Activated CD4-positive, alpha-beta T cell treated with anti-CD3 and anti-CD28 coated beads, Interleukin-2, amount 10 ng/mL, durations not matched to agents 7 days and 5 days (primary cell): ENCODE measurements around the gene GPR55. TPM values are rescaled to one million over a fixed set of nuclear protein-coding genes. Genes with fewer than 3 reads are reported as not detected.
"Not testable (repeated sequence)": the region's sequence is repeated elsewhere in the genome, so short reads cannot be mapped to it uniquely, and the experiment has no call there.

ENCODE experiments used
- CTCF ChIA-PET: fragments of 350-600 bp; sonication (Branson Sonifier 250); formaldehyde crosslinking; loops from one replicate; lab custom pipeline; 2021; ENCODE audit warnings: antibody characterized with exemption; lab: Charles Lee
- POLR2A ChIA-PET: fragments of 350-600 bp; sonication (Branson Sonifier 250); formaldehyde crosslinking; loops from one replicate; lab custom pipeline; 2021; ENCODE audit warnings: antibody characterized with exemption; lab: Charles Lee
- DNase-seq: peaks from one replicate; pipeline ENCODE4 v3.0.0-alpha.2; 2020
- H3K27ac Mint-ChIP-seq: one replicate; pipeline ENCODE4 v1.8.0; 2021; ENCODE audit warnings: mild to moderate bottlenecking, moderate library complexity, mixed read lengths
- H3K27me3 Mint-ChIP-seq: one replicate; pipeline ENCODE4 v1.8.0; 2021; ENCODE audit warnings: mixed read lengths
- H3K36me3 Mint-ChIP-seq: one replicate; pipeline ENCODE4 v1.8.0; 2021; ENCODE audit warnings: low read depth, mixed read lengths
- H3K4me1 Mint-ChIP-seq: one replicate; pipeline ENCODE4 v1.8.0; 2021; ENCODE audit warnings: mixed read lengths
- H3K4me3 Mint-ChIP-seq: one replicate; pipeline ENCODE4 v1.8.0; 2021; ENCODE audit warnings: mild to moderate bottlenecking, moderate library complexity, mixed read lengths
- H3K9me3 Mint-ChIP-seq: one replicate; pipeline ENCODE4 v1.8.0; 2021; ENCODE audit warnings: mixed read lengths
- total RNA-seq, 2 experiments: library from RNA; stranded (reverse); gene quantifications; one replicate each; pipeline ENCODE4 v1.2.3, GENCODE V29; 2021

GPR55 gene
- total RNA-seq, 2 experiments from 2014 or later, result 9.2 to 9.4 TPM

DNA sequence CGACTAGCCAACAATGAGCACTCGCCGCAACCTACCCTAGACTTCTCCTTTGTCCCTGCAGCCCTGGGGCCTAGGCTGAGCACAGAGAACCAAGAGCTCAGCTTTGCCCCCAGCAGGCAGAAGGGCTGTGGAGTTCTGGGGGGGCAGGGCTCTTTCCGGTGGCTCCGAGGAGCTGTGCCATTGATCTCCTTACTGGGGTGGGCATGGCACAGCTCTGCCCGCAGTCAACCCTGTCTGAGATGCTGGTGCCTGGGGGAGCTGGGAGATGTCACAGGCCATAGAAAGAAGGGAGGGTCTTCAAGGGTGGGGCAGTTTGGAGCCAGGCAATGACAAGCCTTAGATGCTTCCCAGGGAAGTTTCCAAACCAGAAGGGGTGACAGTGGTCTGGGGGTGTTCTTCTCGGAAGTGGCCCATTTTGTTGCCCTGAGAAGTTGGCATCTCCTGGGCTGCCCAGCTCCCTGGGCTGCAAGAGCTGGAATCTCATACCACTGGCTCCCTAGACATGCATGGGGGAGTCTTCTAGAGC lies 14.1 kb upstream of the GPR55 start:
- CTCF ChIA-PET, result interaction anchor here (1.2 to 2.3 kb wide), 4 partner anchors 10 to 53 kb away, joined by 3 to 7 read pairs (median 4); no protein-coding TSS in a partner anchor
- Mint-ChIP-seq H3K4me3 (no peak overlapping the region), H3K4me1 (peaks cover 11% of the 10 kb centered on the region), H3K36me3 (peaks cover 5% of the 10 kb centered on the region), H3K27me3 (peaks cover 2% of the 10 kb centered on the region), H3K9me3 (peaks cover 15% of the 10 kb centered on the region), H3K27ac (no peak overlapping the region)
- no peak for DNase-seq
- POLR2A ChIA-PET, result no interaction called here

DNA sequence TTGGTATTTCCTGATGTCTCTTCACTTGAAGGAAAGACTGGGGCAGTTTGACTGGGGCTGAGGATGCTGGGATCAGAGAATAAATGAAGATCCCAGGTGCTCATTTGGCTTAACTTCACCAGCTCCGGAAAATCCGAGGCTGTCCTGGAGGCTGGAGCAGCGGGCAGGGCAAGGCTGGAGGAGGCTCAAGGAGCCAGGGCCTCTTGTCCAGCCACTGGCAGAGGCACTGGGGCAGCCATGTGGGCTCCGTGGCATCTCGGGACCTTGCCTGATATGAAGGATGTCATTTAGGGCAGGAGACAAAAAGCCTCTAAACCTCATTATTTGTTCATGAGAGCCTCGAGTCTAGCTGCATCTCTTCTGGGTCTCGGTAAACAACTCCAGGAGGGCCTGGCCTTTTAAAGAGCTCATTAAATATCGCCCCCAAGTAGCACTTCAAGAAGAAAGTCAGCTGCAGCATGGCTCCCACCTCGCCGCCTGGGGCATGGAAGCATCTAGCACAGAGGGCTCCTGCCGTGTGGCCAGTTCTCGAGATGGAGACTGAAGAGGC lies 13.5 kb upstream of the GPR55 start:
- no peak for DNase-seq
- H3K4me1 Mint-ChIP-seq, result peaks cover 7% of the 10 kb centered on the region
- peaks cover 15% of the 10 kb centered on the region for H3K9me3 Mint-ChIP-seq
- peaks cover 2% of the 10 kb centered on the region for H3K27me3 Mint-ChIP-seq
- H3K36me3 Mint-ChIP-seq, result peaks cover 5% of the 10 kb centered on the region
- CTCF ChIA-PET, result interaction anchor here (1.2 to 2.3 kb wide), 3 partner anchors 11 to 49 kb away, joined by 3 to 7 read pairs (median 5); no protein-coding TSS in a partner anchor
- POLR2A ChIA-PET, result no interaction called here
- no peak overlapping the region for H3K27ac Mint-ChIP-seq
- H3K4me3 Mint-ChIP-seq, result no peak overlapping the region

DNA sequence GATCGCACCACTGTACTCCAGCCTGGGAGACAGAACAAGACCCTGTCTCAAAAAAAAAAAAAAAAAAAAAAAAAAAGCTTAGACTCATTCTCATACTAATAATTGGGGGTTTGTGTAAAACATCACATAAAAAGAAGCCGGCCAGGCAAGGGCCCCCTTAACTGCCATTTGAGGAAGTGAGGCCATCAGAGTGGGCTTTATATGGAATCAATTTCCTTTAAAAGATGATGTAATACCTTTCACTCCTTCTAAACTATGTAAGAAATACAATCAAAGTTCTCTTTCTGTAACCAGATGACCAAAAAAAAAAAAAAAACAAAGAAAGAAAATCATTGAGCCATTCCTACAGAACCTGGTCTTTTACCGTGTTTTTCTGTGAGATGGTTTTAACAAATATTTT lies 13.1 kb upstream of the GPR55 start:
- H3K27me3 Mint-ChIP-seq, result peaks cover 2% of the 10 kb centered on the region
- H3K27ac Mint-ChIP-seq, result no peak overlapping the region
- H3K36me3 Mint-ChIP-seq, result peaks cover 5% of the 10 kb centered on the region
- POLR2A ChIA-PET, result no interaction called here
- peaks cover 5% of the 10 kb centered on the region for H3K4me1 Mint-ChIP-seq
- CTCF ChIA-PET, result interaction anchor here (0.7 to 2.2 kb wide), 3 partner anchors 14 to 51 kb away, joined by 3 to 5 read pairs (median 3); no protein-coding TSS in a partner anchor
- no peak overlapping the region for H3K4me3 Mint-ChIP-seq
- DNase-seq, result no peak
- H3K9me3 Mint-ChIP-seq, result peaks cover 15% of the 10 kb centered on the region

DNA sequence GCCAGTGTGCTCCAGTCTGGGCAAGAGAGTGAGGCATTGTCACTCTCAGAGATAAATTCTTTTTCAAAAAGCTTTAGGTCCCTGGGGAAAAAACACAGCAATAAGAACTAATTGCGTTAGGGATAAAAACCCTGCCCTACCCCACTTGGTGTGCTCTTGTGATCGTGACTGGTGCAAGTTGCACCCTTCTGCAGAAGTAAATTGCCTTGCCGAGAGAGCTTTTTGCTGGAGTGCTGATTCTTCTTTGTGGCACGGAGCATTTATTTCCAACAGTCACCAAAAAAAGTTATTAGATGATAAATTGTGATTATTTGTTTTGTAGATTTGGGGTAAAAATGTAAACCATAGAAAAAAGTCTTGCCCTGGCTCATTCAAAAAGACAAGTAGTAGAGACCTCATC lies 12.3 kb upstream of the GPR55 start:
- no peak overlapping the region for H3K27ac Mint-ChIP-seq
- H3K9me3 Mint-ChIP-seq, result peaks cover 15% of the 10 kb centered on the region
- no peak overlapping the region for H3K4me3 Mint-ChIP-seq
- H3K27me3 Mint-ChIP-seq, result peaks cover 2% of the 10 kb centered on the region
- H3K4me1 Mint-ChIP-seq, result peaks cover 6% of the 10 kb centered on the region
- DNase-seq, result no peak
- POLR2A ChIA-PET, result no interaction called here
- H3K36me3 Mint-ChIP-seq, result peaks cover 5% of the 10 kb centered on the region
- CTCF ChIA-PET, result interaction anchor here (2.2 kb wide), 1 partner anchor 13 kb away, joined by 5 read pairs; no protein-coding TSS in a partner anchor

DNA sequence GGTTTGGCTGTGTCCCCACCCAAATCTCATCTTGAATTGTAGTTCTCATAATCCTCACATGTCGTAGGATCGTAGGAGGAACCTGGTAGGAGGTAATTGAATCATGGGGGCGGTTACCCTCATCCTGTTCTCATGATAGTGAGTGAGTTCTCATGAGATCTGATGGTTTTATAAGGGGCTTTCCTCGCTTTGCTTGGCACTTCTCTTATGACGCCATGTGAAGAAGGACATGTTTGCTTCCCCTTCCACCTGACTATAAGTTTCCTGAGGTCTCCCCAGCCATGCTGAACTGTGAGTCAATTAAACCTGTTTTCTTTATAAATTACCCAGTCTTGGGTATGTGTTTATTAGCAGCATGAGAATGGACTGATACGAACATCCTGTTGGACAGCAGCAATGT lies 11.2 kb upstream of the GPR55 start:
- DNase-seq, H3K27me3 Mint-ChIP-seq, H3K36me3 Mint-ChIP-seq, POLR2A ChIA-PET, CTCF ChIA-PET, H3K27ac Mint-ChIP-seq, H3K4me3 Mint-ChIP-seq: not testable (repeated sequence)
- Mint-ChIP-seq H3K9me3 (peaks cover 15% of the 10 kb centered on the region), H3K4me1 (peaks cover 11% of the 10 kb centered on the region)

DNA sequence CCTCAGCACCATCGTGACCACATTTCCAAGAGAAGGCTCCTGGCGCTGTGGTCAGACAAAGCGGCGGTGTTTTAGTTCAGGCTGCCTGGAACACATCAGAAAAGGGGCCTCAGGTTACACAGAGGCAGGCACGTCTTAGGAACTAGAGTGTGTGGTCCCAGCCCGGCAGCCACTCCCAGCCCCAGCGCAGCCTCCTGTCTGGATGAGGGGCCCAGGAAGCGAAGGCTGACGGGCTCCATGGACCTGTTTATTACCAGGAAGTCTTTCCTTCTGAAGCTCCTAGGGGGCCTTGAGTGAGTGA lies 10.0 kb upstream of the GPR55 start:
- Mint-ChIP-seq H3K4me1 (peaks cover 11% of the 10 kb centered on the region), H3K27me3 (peaks cover 2% of the 10 kb centered on the region), H3K4me3 (no peak overlapping the region), H3K9me3 (peaks cover 15% of the 10 kb centered on the region), H3K36me3 (peaks cover 5% of the 10 kb centered on the region), H3K27ac (no peak overlapping the region)
- DNase-seq, result no peak
- POLR2A ChIA-PET, result no interaction called here
- CTCF ChIA-PET, result no interaction called here

DNA sequence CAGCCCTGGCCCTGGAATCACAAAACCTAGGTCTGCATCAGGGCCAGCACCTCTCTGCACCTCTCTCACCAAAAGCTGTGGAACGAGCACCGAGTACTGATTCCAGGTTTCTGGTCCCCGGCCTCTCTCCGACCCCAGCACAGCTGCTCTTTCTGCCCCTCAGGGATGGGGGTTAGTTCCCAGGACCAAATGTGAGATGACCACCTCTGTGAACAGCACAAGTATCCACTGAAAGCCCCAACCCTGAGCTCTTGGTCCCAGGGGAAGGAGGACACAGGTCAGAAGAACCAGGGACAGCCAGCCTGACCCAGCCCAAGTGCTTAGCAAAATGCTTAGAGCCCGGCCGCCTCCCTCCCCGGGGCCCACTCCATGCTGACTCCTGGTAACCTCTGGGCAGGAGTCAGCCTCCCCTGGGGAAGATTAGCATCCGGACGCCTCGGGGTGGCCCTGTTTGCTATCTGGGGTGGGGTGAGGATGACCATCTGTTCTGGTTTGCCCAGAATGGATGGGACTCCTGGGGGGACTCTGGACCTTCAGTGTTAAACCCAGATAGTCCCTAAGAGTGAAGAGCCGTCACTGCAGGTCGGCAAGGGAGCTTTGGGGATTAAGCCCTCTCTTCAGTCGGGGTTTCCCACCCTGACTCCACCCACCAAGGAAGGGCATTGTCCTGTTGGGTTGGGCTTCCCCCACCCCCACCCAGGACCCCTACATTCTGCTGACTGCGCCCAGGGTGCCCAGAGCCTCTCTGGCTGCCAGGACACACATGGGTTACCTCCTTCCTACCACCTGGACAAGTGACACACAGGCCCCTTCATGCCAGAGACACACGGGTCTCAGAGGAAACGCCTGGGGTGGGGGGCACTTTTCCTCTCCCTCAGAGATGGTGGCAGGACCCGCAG lies 9.4 kb upstream of the GPR55 start:
- ChIA-PET CTCF (interaction anchor here (0.6 kb wide), 1 partner anchor 119 kb away, joined by 3 read pairs; no protein-coding TSS in a partner anchor), POLR2A (no interaction called here)
- Mint-ChIP-seq H3K4me1 (peaks cover 11% of the 10 kb centered on the region), H3K9me3 (peaks cover 15% of the 10 kb centered on the region), H3K27ac (no peak overlapping the region), H3K27me3 (peaks cover 2% of the 10 kb centered on the region), H3K36me3 (peaks cover 5% of the 10 kb centered on the region), H3K4me3 (no peak overlapping the region)
- DNase-seq, result no peak

DNA sequence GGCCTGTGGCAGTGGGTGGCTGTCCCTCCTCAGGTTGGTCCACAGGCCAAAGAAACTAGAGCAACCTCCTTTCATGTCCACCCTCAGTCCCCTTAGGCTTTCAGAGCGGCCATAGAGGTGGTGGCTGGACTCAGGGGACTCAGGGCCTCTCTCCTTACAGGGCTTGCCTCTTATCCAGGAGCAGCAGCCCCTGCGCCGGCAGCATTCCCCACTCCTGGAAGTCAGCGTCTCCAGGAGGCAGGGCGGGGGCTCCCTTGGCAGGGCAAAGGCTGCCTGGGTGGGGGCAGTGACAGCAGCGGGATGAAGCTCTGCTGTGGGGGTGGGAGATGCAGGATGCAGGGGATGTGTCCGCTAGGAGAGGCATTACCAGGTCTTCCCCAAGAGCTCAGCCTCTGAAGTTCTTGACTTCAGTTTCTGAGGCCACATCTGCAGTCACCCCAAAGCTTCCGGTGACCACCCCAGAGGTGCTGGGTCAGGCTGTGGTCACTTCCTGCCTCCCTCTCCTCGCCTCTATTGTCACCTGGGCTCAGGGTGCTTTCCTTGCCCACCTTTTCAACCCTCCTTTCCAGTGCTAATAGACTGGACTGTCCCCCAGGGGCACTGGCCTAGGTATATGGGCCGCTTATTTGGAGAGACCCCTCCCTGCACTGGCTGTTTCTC lies 8.6 kb upstream of the GPR55 start:
- POLR2A ChIA-PET, result no interaction called here
- no peak overlapping the region for H3K27ac Mint-ChIP-seq
- no peak for DNase-seq
- H3K9me3 Mint-ChIP-seq, result peaks cover 15% of the 10 kb centered on the region
- CTCF ChIA-PET, result interaction anchor here (0.6 kb wide), 1 partner anchor 119 kb away, joined by 3 read pairs; no protein-coding TSS in a partner anchor
- peaks cover 11% of the 10 kb centered on the region for H3K4me1 Mint-ChIP-seq
- peaks cover 2% of the 10 kb centered on the region for H3K27me3 Mint-ChIP-seq
- no peak overlapping the region for H3K4me3 Mint-ChIP-seq
- peaks cover 5% of the 10 kb centered on the region for H3K36me3 Mint-ChIP-seq

DNA sequence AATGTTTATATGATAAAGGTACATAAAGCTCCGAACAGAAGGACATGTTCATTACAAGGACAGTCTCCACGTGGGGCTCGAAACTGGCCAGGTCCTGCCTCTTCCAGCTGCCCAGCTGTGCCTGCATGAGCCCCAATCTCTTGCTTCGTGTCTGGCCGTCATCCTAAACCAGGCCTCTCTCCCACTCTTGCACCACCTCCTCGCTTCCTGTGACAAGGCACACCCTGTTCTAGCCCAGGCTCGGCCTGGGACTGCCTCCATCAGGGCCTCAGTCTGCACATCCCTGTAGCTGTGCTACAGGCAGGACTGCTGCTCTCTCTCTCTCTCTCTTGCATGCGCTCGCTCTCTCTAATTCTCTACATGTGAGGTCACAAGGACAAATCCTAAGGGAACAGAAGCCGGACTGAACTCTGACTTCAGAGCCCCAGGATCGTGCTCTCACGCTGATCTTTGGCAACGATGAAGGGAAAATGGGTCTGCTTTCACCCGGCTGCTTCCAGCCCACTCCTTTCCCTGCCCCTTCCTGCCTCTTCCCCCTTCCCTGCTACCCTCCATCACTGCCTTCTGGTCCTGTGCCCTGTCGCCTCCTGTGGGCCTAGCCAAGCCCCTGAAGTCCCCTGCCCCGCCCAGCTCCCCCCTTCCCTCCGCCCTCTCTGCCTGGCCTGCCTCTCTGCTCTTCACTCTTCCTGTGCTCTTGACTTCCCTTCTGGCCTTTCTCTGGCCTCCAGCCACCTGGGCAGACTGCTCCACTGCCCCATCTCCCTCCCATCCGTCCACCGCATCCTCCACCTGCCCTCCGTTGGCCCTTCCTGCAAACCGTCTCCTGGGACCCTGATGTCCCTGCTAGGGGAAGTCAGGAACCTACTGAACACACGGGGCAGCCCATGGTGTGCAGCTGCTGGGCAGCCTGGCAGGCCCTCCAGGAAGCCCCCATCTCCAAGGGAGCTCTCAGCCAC lies 7.8 kb upstream of the GPR55 start:
- ChIA-PET CTCF (interaction anchor here (0.6 to 1.4 kb wide), 4 partner anchors 10 to 825 kb away, joined by 3 read pairs; no protein-coding TSS in a partner anchor), POLR2A (no interaction called here)
- DNase-seq, result no peak
- Mint-ChIP-seq H3K36me3 (peaks cover 5% of the 10 kb centered on the region), H3K27ac (no peak overlapping the region), H3K27me3 (peaks cover 4% of the 10 kb centered on the region), H3K9me3 (peaks cover 15% of the 10 kb centered on the region), H3K4me1 (peaks cover 11% of the 10 kb centered on the region), H3K4me3 (no peak overlapping the region)

DNA sequence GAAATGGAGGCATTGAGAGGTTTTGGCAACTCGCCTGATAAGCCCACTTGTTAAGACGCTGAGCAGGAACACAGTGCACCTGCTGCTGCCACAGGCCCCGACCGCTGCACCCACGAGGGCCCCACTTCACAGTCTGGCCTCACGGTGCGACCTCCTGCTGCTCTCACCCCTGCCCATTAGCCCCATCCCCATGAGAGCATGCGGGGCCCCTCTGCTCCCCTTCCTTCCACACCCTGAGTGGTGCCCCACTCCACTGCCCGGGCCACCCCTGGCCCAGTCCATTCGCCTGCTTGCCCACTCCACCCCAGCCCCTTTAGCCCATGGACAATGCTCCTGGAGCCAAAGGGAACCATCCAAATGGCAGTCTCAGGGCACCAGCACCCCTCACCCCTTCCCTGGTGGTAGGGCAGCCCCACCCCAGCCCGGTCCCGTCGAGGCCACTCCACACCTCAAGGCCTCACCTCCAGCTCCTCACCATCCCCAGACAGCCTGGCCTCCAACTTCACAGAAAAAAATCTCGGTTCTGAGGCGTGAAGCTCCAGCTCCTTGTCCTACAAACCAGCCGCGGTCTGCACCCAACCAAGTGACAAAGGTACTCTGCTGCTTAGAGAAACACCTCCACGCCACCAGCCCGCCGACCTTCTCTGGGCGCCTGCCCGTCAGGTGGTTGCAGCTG lies 6.7 kb upstream of the GPR55 start:
- no peak overlapping the region for H3K4me3 Mint-ChIP-seq
- peaks cover 4% of the 10 kb centered on the region for H3K27me3 Mint-ChIP-seq
- H3K4me1 Mint-ChIP-seq, result peaks cover 20% of the 10 kb centered on the region
- ChIA-PET POLR2A (no interaction called here), CTCF (interaction anchor here (1.3 to 1.4 kb wide), 2 partner anchors 9 to 56 kb away, joined by 3 read pairs; no protein-coding TSS in a partner anchor)
- no peak overlapping the region for H3K27ac Mint-ChIP-seq
- no peak for DNase-seq
- peaks cover 5% of the 10 kb centered on the region for H3K36me3 Mint-ChIP-seq
- peaks cover 10% of the 10 kb centered on the region for H3K9me3 Mint-ChIP-seq

DNA sequence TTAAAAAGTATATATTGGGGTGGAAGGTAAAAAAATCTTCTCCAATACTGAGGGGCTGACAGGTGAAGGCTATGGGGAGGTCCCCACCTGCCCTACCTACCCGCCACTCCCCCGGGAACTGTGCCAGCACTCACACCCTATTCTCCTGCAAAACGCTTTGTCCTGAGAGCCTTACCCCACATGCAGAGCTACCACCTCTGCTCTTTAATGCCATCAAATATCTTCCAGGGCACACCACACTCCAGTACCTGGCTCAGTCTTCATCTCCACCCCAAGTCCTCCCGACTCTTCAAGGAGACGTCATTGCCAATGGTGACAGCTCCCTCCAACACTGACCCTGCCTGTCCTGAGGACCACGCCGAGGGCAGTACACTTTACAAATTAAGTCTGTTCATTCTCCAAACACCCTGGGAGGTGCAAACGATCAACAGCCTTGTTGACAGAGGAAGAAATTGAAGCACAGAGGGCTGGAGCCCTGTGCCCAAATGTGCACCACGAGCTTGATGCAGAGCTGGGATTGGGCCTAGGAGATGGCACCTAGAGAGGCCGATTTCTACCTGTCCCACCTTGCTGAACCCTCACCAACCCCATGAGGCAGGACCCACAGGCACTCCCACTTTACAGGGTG lies 6.0 kb upstream of the GPR55 start:
- H3K27me3 Mint-ChIP-seq, result peaks cover 4% of the 10 kb centered on the region
- ChIA-PET CTCF (interaction anchor here (0.6 to 1.3 kb wide), 3 partner anchors 8 to 78 kb away, joined by 3 read pairs; no protein-coding TSS in a partner anchor), POLR2A (no interaction called here)
- peaks cover 20% of the 10 kb centered on the region for H3K4me1 Mint-ChIP-seq
- peaks cover 5% of the 10 kb centered on the region for H3K36me3 Mint-ChIP-seq
- peaks cover 7% of the 10 kb centered on the region for H3K9me3 Mint-ChIP-seq
- no peak for DNase-seq
- no peak overlapping the region for H3K27ac Mint-ChIP-seq
- no peak overlapping the region for H3K4me3 Mint-ChIP-seq
